ENCODE measurements around the gene AHNAK.

The AHNAK gene

GRCh38 chr11:62400760-62401159 is 145.8 kb downstream of the AHNAK start:
- H3K36me3 ChIP-seq (ENCODE audit: insufficient read depth) = no peaks in the 10 kb centered on the region
- H3K9ac ChIP-seq = no peak overlapping the region
- H3K27me3 ChIP-seq (ENCODE audit: insufficient read depth, low read depth) = no peaks in the 10 kb centered on the region
- TF ChIP-seq CTCF (conservative IDR thresholded peaks at IDR 0.05; ENCODE audit: low read depth, low read length) = no peak
- no peak overlapping the region for H2AFZ ChIP-seq (ENCODE audit: low read depth)
- no peak overlapping the region for H3K4me2 ChIP-seq
- H4K20me1 ChIP-seq (ENCODE audit: insufficient read depth) = no peaks in the 10 kb centered on the region
- H3K4me3 ChIP-seq (IDR thresholded peaks at IDR 0.05; ENCODE audit: insufficient read depth, low read depth, low read length) = no peak overlapping the region
- H3K4me1 ChIP-seq (ENCODE audit: low read depth, poor library complexity, severe bottlenecking) = no peaks in the 10 kb centered on the region
- no peaks in the 10 kb centered on the region for H3K79me2 ChIP-seq (ENCODE audit: insufficient read depth, low read depth)
- no peak overlapping the region for H3K27ac ChIP-seq

GRCh38 chr11:62400281-62400680 is 146.3 kb downstream of the AHNAK start:
- Histone ChIP-seq H3K36me3 (ENCODE audit: insufficient read depth) (no peaks in the 10 kb centered on the region), H3K79me2 (ENCODE audit: insufficient read depth, low read depth) (no peaks in the 10 kb centered on the region), H3K9ac (no peak overlapping the region), H3K4me3 (IDR thresholded peaks at IDR 0.05; ENCODE audit: insufficient read depth, low read depth, low read length) (no peak overlapping the region), H3K4me1 (ENCODE audit: low read depth, poor library complexity, severe bottlenecking) (peaks cover 1% of the 10 kb centered on the region), H2AFZ (ENCODE audit: low read depth) (no peak overlapping the region), H4K20me1 (ENCODE audit: insufficient read depth) (no peaks in the 10 kb centered on the region), H3K4me2 (no peak overlapping the region), H3K27ac (no peak overlapping the region), H3K27me3 (ENCODE audit: insufficient read depth, low read depth) (no peaks in the 10 kb centered on the region)
- no peak for TF ChIP-seq CTCF (conservative IDR thresholded peaks at IDR 0.05; ENCODE audit: low read depth, low read length)

- Histone ChIP-seq H3K4me3 (IDR thresholded peaks at IDR 0.05; ENCODE audit: insufficient read depth, low read depth, low read length) (no peak overlapping the region), H4K20me1 (ENCODE audit: insufficient read depth) (no peaks in the 10 kb centered on the region), H3K79me2 (ENCODE audit: insufficient read depth, low read depth) (no peaks in the 10 kb centered on the region), H3K4me1 (ENCODE audit: low read depth, poor library complexity, severe bottlenecking) (peaks cover 5% of the 10 kb centered on the region), H3K27ac (no peak overlapping the region), H3K27me3 (ENCODE audit: insufficient read depth, low read depth) (no peaks in the 10 kb centered on the region), H3K9ac (no peak overlapping the region), H3K4me2 (no peak overlapping the region), H3K36me3 (ENCODE audit: insufficient read depth) (no peaks in the 10 kb centered on the region), H2AFZ (ENCODE audit: low read depth) (no peak overlapping the region)
- TF ChIP-seq CTCF (conservative IDR thresholded peaks at IDR 0.05; ENCODE audit: low read depth, low read length) = no peak
Observed at GRCh38 chr11:62399878-62400266, 146.7 kb downstream of the AHNAK start.

- Histone ChIP-seq H3K4me1 (ENCODE audit: low read depth, poor library complexity, severe bottlenecking) (peaks cover 10% of the 10 kb centered on the region), H3K9ac (no peak overlapping the region), H3K4me2 (no peak overlapping the region), H3K27me3 (ENCODE audit: insufficient read depth, low read depth) (no peaks in the 10 kb centered on the region), H4K20me1 (ENCODE audit: insufficient read depth) (no peaks in the 10 kb centered on the region), H3K27ac (no peak overlapping the region), H3K79me2 (ENCODE audit: insufficient read depth, low read depth) (no peaks in the 10 kb centered on the region), H3K36me3 (ENCODE audit: insufficient read depth) (no peaks in the 10 kb centered on the region), H3K4me3 (IDR thresholded peaks at IDR 0.05; ENCODE audit: insufficient read depth, low read depth, low read length) (no peak overlapping the region), H2AFZ (ENCODE audit: low read depth) (no peak overlapping the region)
- TF ChIP-seq CTCF (conservative IDR thresholded peaks at IDR 0.05; ENCODE audit: low read depth, low read length) = no peak
Observed at GRCh38 chr11:62399172-62399877, 147.3 kb downstream of the AHNAK start.
